NCI-H446 treated with DMSO at 0.1 percent for 48 hours (cell line): ENCODE data around the gene RCE1.
"Not testable (repeated sequence)": the region's sequence is repeated elsewhere in the genome, so short reads cannot be mapped to it uniquely, and the experiment has no call there.

Experiments
- DNase-seq: peaks from one replicate; lab custom pipeline; 2025; lab: John Stamatoyannopoulos, UW

RCE1 gene

DNA sequence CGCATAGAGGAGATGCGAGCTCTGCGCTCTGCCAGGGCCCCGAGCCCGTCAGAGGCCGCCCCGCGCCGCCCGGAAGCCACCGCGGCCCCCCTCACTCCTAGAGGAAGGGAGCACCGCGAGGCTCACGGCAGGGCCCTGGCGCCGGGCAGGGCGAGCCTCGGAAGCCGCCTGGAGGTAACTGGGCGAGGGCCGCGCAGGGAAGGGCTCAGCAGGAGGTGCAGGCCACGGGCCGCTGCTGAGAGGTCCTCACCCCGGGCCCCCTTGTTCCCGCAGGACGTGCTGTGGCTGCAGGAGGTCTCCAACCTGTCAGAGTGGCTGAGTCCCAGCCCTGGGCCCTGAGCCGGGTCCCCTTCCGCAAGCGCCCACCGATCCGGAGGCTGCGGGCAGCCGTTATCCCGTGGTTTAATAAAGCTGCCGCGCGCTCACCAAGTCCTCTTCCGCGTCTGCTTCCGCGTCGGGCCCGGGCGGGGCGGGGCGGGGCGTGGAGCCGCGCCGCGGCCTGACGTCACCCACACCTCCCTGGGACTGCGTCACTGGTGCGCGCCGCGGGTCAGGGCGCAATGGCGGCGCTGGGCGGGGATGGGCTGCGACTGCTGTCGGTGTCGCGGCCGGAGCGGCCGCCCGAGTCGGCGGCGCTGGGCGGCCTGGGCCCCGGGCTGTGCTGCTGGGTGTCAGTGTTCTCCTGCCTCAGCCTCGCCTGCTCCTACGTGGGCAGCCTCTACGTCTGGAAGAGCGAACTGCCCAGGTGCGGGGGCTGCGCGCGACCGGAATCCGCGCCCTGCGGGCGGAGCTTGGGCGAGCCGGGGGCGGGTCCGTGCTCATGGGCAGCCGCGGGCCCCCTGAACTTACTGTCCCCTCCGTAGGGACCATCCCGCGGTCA is at the start of gene RCE1:
TSS of gene RCE1 (plus strand) at position 546 of the 880 bp plus-strand sequence. CDS start at position 561, 15 bp downstream.
- DNase-seq, result peak; percentile 76

GRCh38 chr11:66799815-66800214 is 43.4 kb upstream of the RCE1 start:
- DNase-seq, result not testable (repeated sequence)

DNA sequence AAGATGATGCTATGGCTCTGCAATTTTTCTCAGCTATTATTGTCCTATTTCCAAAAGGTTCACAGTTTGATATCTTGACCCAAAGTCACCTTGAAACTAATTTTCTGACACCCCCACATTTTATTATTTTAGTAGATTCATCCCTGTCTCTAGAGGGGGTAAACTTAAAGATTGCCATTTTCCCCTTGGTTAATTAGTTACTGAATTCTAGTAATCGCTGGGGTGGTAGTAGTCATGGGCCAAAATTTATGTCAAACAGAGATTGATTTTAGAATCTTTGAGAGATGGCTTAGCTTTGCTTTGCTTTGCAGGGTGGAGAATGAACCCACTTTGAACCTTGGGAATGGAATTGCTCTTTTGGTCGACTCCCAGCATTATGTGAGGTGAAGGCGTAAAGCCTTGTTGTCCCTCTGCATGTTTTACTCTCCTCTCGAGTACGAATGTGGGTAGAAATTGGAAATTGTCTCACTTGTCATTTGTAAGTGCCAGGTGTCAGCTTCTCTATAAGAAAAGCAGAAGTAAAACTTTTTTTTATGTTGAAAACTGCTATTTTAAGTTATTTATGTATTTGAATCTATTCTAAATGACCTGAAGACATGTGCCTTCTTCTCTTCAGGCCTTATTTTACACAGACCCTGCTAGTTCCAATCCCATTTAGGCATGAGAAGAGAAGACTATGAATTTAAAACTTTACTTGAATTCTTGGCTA is 42.4 kb upstream of the RCE1 start:
- DNase-seq, result no peak

DNA sequence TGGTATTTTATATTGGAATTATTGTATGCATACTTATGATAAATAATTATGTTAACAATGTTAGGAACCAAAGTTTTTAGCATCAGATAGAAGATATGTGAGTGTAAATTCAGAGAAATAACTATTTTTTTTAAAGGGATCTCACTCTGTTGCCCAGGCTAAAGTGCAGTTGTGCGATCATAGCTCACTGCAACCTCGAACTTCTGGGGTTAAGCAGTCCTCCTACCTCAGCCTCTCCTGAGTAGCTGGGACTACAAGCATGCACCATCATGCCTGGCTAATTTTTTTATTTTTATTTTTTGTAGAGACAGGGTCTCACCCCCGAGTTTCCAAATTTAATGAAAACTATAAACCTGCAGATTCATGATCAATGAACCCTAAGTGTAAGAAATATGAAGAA is 33.6 kb upstream of the RCE1 start:
- no peak for DNase-seq

DNA sequence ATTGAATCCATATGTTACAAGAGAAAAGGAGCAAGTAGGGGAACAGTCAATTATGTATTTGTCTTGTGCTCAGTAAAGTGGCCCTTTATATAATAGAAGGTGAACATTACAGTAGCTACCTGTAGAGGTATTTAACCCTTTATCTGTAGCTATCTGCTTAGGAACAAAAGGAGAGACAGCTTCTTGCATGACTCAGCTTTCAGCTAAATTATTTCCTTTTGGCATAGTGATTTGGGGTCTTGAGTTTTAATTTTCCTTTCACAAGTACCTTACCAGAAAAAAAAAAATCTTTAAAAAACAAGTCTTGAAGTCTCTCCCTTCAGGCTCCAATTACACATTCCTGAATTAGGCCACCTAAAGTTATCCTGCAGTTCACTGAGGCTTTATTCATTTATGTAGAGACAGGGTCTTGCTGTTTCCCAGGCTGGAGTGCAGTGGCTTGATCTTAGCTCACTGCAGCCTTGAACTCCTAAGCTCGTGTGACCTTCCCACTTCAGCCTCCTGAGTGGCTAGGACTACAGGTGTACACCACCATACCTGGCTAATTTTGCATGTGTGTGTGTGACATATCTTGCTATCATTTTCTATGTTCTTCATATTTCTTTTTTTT is 32.6 kb upstream of the RCE1 start:
- DNase-seq, result no peak

GRCh38 chr11:66814678-66815077 is 28.6 kb upstream of the RCE1 start:
- no peak for DNase-seq

DNA sequence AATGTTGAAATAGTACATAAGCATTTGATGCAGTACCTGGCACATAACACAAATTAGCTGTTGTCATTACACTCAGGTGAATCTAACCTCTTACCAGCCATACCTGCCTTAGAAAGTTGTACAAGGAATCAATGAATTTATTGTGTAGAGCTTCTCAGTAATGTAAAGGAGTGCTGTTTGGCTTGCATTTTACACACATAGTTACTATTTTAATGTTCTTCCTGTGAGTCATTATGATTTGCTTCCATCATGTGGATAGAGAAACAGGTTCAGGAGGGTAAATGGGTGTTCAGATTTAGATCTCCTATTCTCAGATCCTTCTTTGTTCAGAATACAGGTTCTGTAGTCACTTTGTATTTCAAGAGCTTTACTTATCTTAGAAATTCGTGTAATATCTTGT is 27.6 kb upstream of the RCE1 start:
- no peak for DNase-seq

DNA sequence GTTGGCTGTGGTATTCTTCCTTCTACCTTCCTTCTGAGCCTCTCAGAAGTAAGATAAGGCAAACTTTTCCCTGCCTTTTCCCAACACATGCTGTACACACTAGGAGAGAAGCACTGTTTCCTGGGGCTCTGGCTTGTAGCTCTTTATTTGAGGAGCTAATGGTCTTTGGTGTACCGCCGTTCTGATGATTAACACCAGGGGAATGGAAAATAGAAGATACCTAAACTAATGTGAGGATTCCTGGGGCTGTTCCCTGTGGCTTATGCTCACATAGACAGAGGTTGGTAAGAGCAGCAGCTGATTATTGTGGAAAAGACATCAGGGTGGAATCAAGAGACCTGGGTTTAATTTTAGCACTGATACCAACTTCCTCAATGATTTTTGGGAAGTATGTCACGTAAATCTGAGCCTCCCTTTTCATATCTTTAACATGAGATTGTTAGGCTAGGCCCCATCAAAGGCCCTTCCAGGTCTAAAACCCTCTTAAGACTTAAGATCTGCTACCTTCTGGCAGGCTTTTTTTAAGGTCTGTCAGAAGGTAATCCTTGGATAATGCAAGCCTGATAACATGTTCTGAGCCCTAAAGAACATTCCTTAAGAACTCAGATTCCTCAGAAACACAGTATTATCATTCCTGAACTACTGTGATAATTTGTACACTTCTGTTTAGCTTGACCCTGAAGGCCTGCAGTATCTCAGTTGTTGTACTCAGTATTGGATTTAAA is 24.8 kb upstream of the RCE1 start:
- no peak for DNase-seq

DNA sequence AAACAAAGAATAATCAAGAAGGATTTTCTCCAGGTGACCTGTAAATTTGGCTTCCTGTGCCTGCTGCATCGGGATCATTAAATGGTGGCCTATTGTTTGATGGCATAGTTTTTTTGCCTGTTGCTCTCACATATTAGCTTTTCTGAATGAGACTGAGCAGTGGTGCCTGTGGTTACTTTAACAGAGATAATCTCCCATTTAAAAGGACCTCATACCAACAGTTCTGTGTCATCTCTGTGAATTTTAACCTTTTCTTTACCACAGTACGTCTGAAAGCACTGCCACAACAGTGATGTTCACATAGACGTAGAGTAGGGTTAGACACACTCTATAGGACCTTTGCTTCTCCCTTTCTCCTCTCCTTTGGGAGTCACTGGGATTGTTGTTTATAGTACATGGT is 22.9 kb upstream of the RCE1 start:
- DNase-seq, result no peak

DNA sequence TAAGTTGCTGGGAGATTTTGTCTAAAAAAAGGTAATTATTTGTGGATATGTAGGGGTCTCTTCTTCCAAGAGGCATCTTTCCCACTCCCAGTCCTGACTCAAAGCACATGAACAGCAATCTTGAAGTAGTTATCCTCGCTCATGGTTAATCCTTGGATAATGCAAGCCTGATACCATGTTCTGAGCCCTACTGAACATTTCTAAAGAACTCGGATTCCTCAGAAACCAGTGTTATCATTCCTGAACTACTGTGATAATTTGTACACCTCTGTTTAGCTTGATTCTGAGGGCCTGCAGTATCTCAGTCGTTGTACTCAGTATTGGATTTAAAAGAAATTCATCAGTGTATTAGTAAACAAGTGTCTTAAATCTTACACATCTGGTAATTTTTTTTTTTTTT is 22.3 kb upstream of the RCE1 start:
- no peak for DNase-seq

- no peak for DNase-seq
Observed at GRCh38 chr11:66823700-66824099, 19.5 kb upstream of the RCE1 start.

- DNase-seq, result not testable (repeated sequence)
Observed at GRCh38 chr11:66824573-66824972, 18.7 kb upstream of the RCE1 start.

DNA sequence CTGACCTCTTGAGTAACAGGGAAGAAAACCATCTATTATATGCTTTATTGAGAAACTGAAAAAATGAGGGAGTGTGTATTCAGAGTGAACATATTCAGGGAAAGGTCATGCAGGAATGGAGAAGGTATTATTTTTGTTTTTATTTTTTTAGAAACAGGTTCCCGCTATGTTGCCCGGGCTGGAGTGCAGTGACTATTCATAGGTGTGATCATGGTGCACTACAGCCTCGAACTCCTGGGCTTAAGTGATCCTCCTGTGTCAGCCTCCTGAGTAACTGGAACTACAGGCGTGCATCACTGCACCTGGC is 8.7 kb upstream of the RCE1 start:
- no peak for DNase-seq

DNA sequence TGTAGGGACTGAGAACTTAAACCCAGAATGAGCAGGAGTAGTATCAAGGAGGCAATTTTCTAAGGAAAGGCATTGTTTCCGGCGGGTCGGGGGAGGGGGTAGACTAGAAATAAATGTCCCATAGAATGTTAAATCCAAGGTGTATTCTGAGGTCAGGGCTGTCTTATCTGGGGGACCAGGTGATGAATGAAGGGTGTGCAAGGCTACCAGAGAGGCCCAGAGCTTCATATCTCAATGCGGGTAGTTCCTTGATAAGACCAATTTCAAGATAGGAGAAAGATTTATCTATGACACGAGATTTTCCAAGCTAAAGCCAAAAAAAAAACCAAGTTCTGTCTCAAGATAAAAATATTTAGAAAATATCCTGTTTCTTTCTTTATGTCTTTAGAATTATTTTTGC is 8.3 kb upstream of the RCE1 start:
- DNase-seq, result no peak

- no peak for DNase-seq
Observed at GRCh38 chr11:66835768-66836405, 7.4 kb upstream of the RCE1 start.

GRCh38 chr11:66840317-66841091 is 2.7 kb upstream of the RCE1 start:
- DNase-seq, result no peak

DNA sequence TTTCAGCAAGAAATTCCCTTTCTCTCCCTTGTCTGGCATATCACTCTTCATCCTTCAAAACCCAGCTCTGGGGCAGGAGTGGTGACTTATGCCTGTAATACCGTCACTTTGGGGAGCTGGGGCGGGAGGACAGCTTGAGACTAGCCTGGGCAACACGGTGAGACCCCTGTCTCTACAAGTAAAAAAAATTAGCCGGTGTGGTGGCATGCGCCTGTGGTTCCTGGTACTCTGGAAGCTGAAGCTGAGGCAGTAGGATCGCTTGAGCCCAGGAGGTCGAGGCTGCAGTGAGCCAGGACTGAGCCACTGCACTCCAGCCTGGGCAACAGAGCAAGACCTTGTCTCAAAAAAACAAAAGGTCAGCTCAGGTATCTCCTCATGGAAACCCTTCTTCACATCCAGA is 1.4 kb upstream of the RCE1 start:
- DNase-seq, result no peak

- DNase-seq, result no peak
Observed at GRCh38 chr11:66842501-66842895, 743 bp upstream of the RCE1 start.

GRCh38 chr11:66843776-66844495 is 695 bp downstream of the RCE1 start:
- DNase-seq, result no peak

GRCh38 chr11:66844496-66845142 is 1.4 kb downstream of the RCE1 start:
- DNase-seq, result no peak
